ENCODE data around the gene AMMECR1.

DNA sequence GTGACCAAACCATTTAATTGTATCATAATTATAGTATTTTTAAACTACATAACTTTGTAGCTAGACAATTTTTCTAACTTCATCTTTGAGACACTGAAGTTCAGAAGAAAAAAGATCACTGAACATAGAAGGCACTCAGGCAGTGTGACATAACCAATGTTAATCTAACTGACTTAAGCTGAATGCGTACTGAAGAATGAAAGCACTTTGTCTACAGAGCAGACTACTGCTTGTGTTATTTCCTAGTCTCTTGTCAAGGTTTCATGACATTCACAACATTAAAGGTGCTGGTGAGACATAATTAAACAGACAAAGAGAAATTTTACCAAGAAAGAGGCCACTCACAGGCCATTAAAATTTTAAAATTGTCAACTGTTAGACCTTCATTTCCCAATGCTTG, 13.5 kb downstream of the AMMECR1 start:
- TF ChIP-seq EZH2phosphoT487 (IDR thresholded peaks at IDR 0.05; ENCODE audit: insufficient read depth, low read depth) (no peak), EZH2 (IDR thresholded peaks at IDR 0.05; ENCODE audit: insufficient read depth, poor library complexity, severe bottlenecking) (no peak)

Data from GM23248 (cell line).